NOMO-1 treated with DMSO at 0.1 percent for 48 hours (cell line): ENCODE data around the gene MAD1L1.
"Not testable (repeated sequence)": the region's sequence is repeated elsewhere in the genome, so short reads cannot be mapped to it uniquely, and the experiment has no call there.

Experiments used
- DNase-seq: peaks from one replicate; lab custom pipeline; 2025; ENCODE audit not compliant: unreplicated experiment; lab: John Stamatoyannopoulos, UW

Gene MAD1L1

GRCh38 chr7:1934017-1934416 is 298.7 kb downstream of the MAD1L1 start:
- DNase-seq, result no peak

- DNase-seq, result no peak
Measured at GRCh38 chr7:1933066-1933750, 299.5 kb downstream of the MAD1L1 start.

- DNase-seq, result no peak
Measured at GRCh38 chr7:1931951-1932270, 300.8 kb downstream of the MAD1L1 start.

DNA sequence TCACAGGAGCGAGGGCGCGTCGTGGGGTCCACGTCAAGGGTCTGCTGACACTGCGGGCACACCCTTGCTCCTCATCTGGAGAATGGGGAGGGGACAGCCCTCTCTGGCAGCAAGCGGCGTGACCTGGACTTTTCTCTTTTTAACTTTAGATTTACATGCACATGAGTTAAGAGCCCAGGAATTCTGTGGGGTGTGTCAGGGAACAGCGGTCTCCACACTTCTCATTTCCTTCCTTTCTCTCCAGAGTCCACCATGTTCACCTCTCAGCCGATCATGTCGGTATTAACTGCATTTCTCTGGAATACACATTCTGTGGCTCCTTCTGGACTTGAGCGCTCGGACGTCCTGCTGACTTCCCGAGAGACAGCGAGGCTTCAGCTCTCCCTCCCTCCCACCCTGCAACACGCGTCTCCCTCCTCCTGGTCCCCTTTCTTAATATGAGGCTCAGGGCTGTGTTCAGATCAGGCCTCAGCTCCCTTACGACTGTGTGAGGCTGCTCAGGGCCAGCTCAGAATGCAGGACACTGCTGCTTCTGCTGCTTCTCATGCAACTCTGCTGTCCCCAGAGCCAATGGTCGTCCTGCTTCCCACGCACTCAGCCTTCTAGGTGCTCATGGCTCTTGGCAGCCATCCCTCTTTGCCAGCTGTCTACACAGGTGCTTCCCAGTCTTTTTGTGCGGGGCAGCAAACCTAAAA is 301.3 kb downstream of the MAD1L1 start:
- no peak for DNase-seq

DNA sequence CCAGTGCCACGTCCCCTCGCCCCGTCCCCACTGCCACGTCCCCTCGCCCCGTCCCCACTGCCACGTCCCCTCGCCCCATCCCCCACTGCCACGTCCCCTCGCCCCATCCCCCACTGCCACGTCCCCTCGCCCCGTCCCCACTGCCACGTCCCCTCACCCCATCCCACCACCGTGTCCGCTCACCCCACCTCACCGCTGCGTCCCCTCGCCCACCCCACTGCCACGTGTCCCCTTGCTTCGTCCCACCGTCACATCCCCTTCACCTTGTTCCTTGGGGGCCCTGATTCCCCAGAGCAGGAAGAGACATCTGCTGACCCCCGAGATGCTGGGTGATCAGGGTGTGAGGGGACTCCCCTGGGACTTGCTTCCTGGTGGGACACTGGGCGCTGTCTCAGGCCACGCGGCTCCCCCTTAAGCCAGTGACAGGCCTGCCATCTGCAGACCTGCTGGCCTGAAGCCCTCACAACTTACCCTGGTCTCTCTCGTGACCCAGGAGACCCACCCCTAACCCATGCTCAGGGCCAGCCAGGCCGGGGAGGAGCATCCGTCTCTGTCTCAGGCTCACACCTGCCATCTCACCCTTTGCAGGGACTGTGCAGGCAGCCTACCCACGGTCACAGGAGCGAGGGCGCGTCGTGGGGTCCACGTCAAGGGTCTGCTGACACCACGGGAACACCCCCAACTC is 302.2 kb downstream of the MAD1L1 start:
- DNase-seq, result no peak

- not testable (repeated sequence) for DNase-seq
Measured at GRCh38 chr7:1929349-1929925, 303.3 kb downstream of the MAD1L1 start.

- DNase-seq, result no peak
Measured at GRCh38 chr7:1928645-1929348, 303.9 kb downstream of the MAD1L1 start.

DNA sequence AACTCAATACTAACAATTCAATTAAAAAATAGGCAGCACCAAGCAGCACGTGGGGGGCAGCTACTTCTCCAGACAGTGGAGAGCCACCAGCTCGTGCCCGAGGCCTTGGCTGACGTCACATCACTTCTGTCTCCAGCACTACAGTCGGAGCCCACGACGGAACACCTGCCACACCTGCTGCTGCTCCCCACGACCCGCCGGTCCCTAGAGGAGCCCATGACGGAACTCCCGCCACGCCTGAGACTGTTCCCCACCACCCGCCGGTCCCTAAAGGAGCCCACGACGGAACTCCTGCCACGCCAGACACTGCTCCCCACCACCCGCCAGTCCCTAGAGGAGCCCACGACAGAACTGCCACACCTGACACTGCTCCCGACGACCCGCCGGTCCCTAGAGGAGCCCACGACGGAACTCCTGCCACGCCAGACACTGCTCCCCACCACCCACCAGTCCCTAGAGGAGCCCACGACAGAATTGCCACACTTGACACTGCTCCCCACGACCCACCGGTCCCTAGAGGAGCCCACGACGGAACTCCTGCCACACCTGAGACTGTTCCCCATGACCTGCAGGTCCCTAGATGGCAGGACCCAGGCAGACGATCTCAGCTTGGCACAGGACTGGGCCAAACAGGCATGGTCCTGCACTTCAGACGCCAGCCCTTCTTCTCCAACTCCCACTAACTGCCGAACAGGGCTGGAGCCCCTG is 304.7 kb downstream of the MAD1L1 start:
- DNase-seq, result no peak

GRCh38 chr7:1926908-1927306 is 305.8 kb downstream of the MAD1L1 start:
- no peak for DNase-seq

- DNase-seq, result no peak
Measured at GRCh38 chr7:1925973-1926907, 306.5 kb downstream of the MAD1L1 start.

- no peak for DNase-seq
Measured at GRCh38 chr7:1925349-1925748, 307.4 kb downstream of the MAD1L1 start.

- peak; percentile 38 for DNase-seq
Measured at GRCh38 chr7:1924258-1924817, 308.4 kb downstream of the MAD1L1 start.

DNA sequence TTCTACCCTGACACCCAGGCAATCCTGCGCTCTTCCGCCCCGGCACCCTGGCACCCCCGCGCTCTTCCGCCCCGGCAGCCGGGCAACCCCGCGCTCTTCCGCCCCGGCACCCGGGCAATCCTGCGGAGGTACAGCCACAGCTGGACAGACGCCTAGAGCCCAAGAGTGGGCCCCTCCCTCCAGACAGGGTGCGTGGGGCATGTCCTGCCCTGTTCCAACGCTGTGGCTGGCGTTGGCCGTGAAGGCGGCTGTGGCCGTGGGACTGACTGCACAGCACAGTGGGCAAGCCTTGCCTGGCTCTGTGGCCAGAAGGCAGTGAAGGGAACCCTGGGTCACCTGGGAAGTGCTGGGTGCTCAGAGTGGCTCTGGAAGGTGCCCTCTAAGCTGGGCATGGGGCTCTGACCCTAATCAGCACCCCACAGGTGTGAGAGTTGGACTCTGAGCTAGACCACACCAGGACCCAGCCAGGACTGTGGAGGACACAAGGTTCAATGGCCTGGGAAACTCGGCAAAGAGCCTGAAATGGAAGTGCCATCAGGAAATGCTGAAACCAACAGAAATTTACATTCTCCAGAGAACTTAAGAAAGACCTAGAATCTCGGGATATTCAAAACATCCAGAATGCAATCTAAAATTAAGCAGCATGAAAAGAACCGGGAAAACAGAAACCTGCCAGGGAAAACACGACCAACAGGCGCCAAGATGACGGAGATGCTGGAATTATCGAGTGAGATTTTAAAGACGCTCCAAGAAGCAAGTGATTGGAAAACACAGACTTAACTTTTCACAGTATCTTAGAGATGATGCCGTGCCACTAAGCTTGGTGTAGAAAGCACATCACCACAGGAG is 309.1 kb downstream of the MAD1L1 start:
- DNase-seq, result no peak

- no peak for DNase-seq
Measured at GRCh38 chr7:1922870-1923236, 309.9 kb downstream of the MAD1L1 start.

GRCh38 chr7:1922071-1922869 is 310.5 kb downstream of the MAD1L1 start:
- peak; percentile 71 for DNase-seq

DNA sequence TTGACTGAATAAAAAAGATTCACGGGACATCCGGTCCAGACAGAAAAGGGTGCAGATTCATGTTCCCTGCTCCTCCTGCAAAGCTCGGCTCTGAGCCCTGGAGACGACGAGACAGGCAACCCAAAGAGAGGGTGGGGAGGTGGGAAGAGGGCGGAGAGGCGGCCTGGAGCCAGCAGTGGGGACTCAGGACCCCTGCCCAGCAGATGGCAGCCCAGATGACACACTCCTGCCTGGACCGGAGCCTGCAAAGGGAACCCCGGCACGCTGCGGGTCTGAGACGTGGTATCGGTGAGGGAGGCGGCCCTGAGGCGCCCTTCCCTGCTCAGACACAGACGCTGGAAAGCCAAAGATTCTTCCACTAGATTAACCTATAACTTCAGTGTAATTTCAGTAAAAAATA is 311.9 kb downstream of the MAD1L1 start:
- no peak for DNase-seq

GRCh38 chr7:1920266-1920681 is 312.5 kb downstream of the MAD1L1 start:
- no peak for DNase-seq
